Calu3 (cell line): Measurements from ENCODE around the gene PCDH9. TPM values are rescaled to one million over a fixed set of nuclear protein-coding genes. Genes with fewer than 3 reads are reported as not detected.

Source experiments
- BruUV-seq: library from RNA; stranded (reverse); fragments of 400-500 nt; replicated peaks from 2 replicates; lab custom pipeline; 2021; lab: Mats Ljungman, UMichigan
- CTCF ChIA-PET: fragments of 300-600 bp; sonication (Branson Sonifier 250); formaldehyde crosslinking; loops from one replicate; lab custom pipeline; 2022; ENCODE audit warnings: antibody characterized with exemption; lab: Charles Lee
- DNase-seq: peaks from one replicate; pipeline ENCODE4 v3.0.0; 2022
- H3K27ac Mint-ChIP-seq: one replicate; pipeline ENCODE4 v1.8.0; 2022; ENCODE audit warnings: mixed read lengths; ENCODE audit not compliant: unreplicated experiment
- H3K27me3 Mint-ChIP-seq: one replicate; pipeline ENCODE4 v1.8.0; 2022; ENCODE audit warnings: mixed read lengths; ENCODE audit not compliant: unreplicated experiment
- H3K36me3 Mint-ChIP-seq: one replicate; pipeline ENCODE4 v1.8.0; 2022; ENCODE audit warnings: mild to moderate bottlenecking, moderate library complexity, mixed read lengths; ENCODE audit not compliant: insufficient read depth, unreplicated experiment
- H3K4me1 Mint-ChIP-seq: one replicate; pipeline ENCODE4 v1.8.0; 2022; ENCODE audit warnings: mild to moderate bottlenecking, low read depth, mixed read lengths; ENCODE audit not compliant: unreplicated experiment
- H3K4me3 Mint-ChIP-seq: one replicate; pipeline ENCODE4 v1.8.0; 2022; ENCODE audit warnings: mild to moderate bottlenecking, low read depth, moderate library complexity, mixed read lengths; ENCODE audit not compliant: unreplicated experiment
- H3K9me3 Mint-ChIP-seq: one replicate; pipeline ENCODE4 v1.8.0; 2022; ENCODE audit warnings: low read depth, mixed read lengths; ENCODE audit not compliant: unreplicated experiment
- CTCF ChIP-seq: fragments of 200-600 bp; IDR thresholded peaks from one replicate; pipeline ENCODE4 v1.8.0; 2022; ENCODE audit warnings: antibody characterized with exemption; ENCODE audit not compliant: unreplicated experiment
- intact Hi-C: fragments of 100-400 bp; cut with micrococcal nuclease; formaldehyde crosslinking; loops from one replicate; pipeline ENCODE4 v1.10.0; 2022; ENCODE audit not compliant: unreplicated experiment
- total RNA-seq: library from RNA; stranded (reverse); gene quantifications from 2 replicates; pipeline ENCODE4 v1.2.3, GENCODE V29; 2022

Gene PCDH9
- total RNA-seq, 1 experiment from 2014 or later = 1.3 TPM

GRCh38 chr13:66343224-66343828 lies 886.8 kb downstream of the PCDH9 start:
- Mint-ChIP-seq H3K27me3 (no peaks in the 10 kb centered on the region), H3K9me3 (peaks cover 5% of the 10 kb centered on the region), H3K27ac (no peak overlapping the region), H3K4me1 (no peaks in the 10 kb centered on the region), H3K4me3 (no peak overlapping the region), H3K36me3 (no peaks in the 10 kb centered on the region)
- intact Hi-C loops = no loop called here
- DNase-seq = no peak
- BruUV-seq = no TSS peak
- CTCF ChIA-PET = no interaction called here
- TF ChIP-seq CTCF = no peak

GRCh38 chr13:66341635-66342377 lies 888.3 kb downstream of the PCDH9 start:
- Mint-ChIP-seq H3K27ac (no peak overlapping the region), H3K27me3 (no peaks in the 10 kb centered on the region), H3K36me3 (no peaks in the 10 kb centered on the region), H3K4me3 (no peak overlapping the region), H3K4me1 (no peaks in the 10 kb centered on the region), H3K9me3 (no peaks in the 10 kb centered on the region)
- TF ChIP-seq CTCF = no peak
- intact Hi-C loops = no loop called here
- no TSS peak for BruUV-seq
- CTCF ChIA-PET = no interaction called here
- DNase-seq = no peak

DNA sequence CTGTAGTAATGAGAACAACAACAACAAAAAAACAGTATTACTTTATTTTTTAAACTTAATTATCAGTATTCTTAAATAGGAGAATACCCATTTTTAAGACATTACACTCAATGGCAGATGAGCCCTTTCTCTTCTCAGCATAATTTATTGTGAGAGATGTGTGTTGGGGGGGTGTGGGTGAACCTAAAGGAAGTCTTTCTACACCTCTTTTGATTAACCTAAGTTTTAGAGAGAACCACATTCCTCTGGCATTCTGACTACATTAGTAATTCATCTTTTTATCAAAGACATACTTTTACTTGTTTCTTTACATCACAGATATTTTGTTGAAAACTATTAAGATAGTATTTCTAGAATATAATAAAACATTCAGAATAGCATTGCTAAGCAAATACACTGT lies 890.9 kb downstream of the PCDH9 start:
- intact Hi-C loops = no loop called here
- Mint-ChIP-seq H3K27ac (no peak overlapping the region), H3K27me3 (no peaks in the 10 kb centered on the region), H3K4me1 (no peaks in the 10 kb centered on the region), H3K9me3 (no peaks in the 10 kb centered on the region), H3K36me3 (no peaks in the 10 kb centered on the region), H3K4me3 (no peak overlapping the region)
- CTCF ChIA-PET = no interaction called here
- TF ChIP-seq CTCF = no peak
- BruUV-seq = no TSS peak
- no peak for DNase-seq

- DNase-seq = no peak
- Mint-ChIP-seq H3K4me1 (no peaks in the 10 kb centered on the region), H3K27ac (no peak overlapping the region), H3K9me3 (no peaks in the 10 kb centered on the region), H3K36me3 (no peaks in the 10 kb centered on the region), H3K27me3 (no peaks in the 10 kb centered on the region), H3K4me3 (no peak overlapping the region)
- TF ChIP-seq CTCF = no peak
- intact Hi-C loops = no loop called here
- CTCF ChIA-PET = no interaction called here
- no TSS peak for BruUV-seq
These were observed 891.6 kb downstream of the PCDH9 start for GRCh38 chr13:66338542-66338941.
